Esophagus muscularis mucosa (tissue), 4 donors: ENCODE measurements around the gene SIRPA. TPM values are rescaled to one million over a fixed set of nuclear protein-coding genes. Genes with fewer than 3 reads are reported as not detected.

Experiments
- DNase-seq: peaks from one replicate; pipeline ENCODE4 v3.0.0-alpha.2; 2017; ENCODE audit errors: extremely low spot score
- H3K27ac ChIP-seq, 4 donors: fragments of 200-600 bp; sonication (generic); replicated peaks in 1 of 4; 1 replicate in 3 of 4; 2 replicates in 1 of 4; pipeline ENCODE4 v1.5.1; 2016 to 2019; ENCODE audit warnings: mild to moderate bottlenecking in 1 of 4
- H3K27me3 ChIP-seq, 4 donors: fragments of 200-600 bp; sonication (generic); one replicate each; pipeline versions ENCODE4 v1.5.1 to v1.6.0; 2016 to 2019
- H3K36me3 ChIP-seq, 4 donors: fragments of 200-600 bp; sonication (generic); one replicate each; pipeline ENCODE4 v1.5.1; 2016 to 2019
- H3K4me1 ChIP-seq, 4 donors: fragments of 200-600 bp; sonication (generic); one replicate each; pipeline ENCODE4 v1.5.1; 2016 to 2019
- H3K4me3 ChIP-seq, 4 donors: fragments of 200-600 bp; sonication (generic); 1 replicate in 2 of 4; 2 replicates in 2 of 4; pipeline ENCODE4 v1.5.1; 2016 to 2019; ENCODE audit warnings: mild to moderate bottlenecking in 4 of 4, moderate library complexity in 1 of 4
- H3K9me3 ChIP-seq, 4 donors: fragments of 200-600 bp; sonication (generic); 1 replicate in 3 of 4; 2 replicates in 1 of 4; pipeline ENCODE4 v1.5.1; 2016 to 2019
- CTCF ChIP-seq, 3 experiments: fragments of 200-600 bp in 2 of 3; fragments of 450-650 bp in 1 of 3; sonication (generic) in 2 of 3; IDR thresholded peaks; one replicate each; pipeline ENCODE4 v1.5.1; 2017 to 2019; ENCODE audit warnings: antibody characterized with exemption in 3 of 3, mild to moderate bottlenecking in 2 of 3, moderate library complexity in 1 of 3
- EP300 ChIP-seq: sonication (generic); formaldehyde crosslinking; IDR thresholded peaks from one replicate; pipeline ENCODE4 v1.6.1; 2017; ENCODE audit warnings: antibody characterized with exemption
- POLR2A ChIP-seq: fragments of 450-650 bp; IDR thresholded peaks from one replicate; pipeline ENCODE4 v1.6.1; 2017; ENCODE audit warnings: antibody characterized with exemption, moderate library complexity, mild to moderate bottlenecking, low read depth
- POLR2AphosphoS5 ChIP-seq, 2 donors: sonication (generic); formaldehyde crosslinking; IDR thresholded peaks; one replicate each; pipeline ENCODE4 v1.6.1; 2017; ENCODE audit warnings: antibody characterized with exemption in 2 of 2
- WGBS: methylation state at CpG from one replicate; pipeline ENCODE4 v1.1.5; 2018; 5-methylcytosine and 5-hydroxymethylcytosine counted together
- intact Hi-C: fragments of 100-400 bp; cut with DNase I; formaldehyde crosslinking; loops from one replicate; pipeline ENCODE4 v1.15.1; 2023
- total RNA-seq, 4 donors: library from RNA; depleted of rRNA; stranded (reverse); fragments of >200 nt; gene quantifications; one replicate each; pipeline versions ENCODE4 v1.1.0 to v1.2.1, GENCODE V29; 2016

The SIRPA gene
- total RNA-seq, 4 donors from 2014 or later = 19.5 to 39.8 (median 32.5) TPM

- WGBS = 83% methylated on average over 6 of the region's 7 CpGs
- no peak for DNase-seq
- Histone ChIP-seq H3K36me3 (no peaks in the 10 kb centered on the region), H3K4me3 (no peak overlapping the region), H3K27me3 (peaks cover 0 to 49% (median 15%) of the 10 kb centered on the region in 4 donors), H3K27ac (no peak overlapping the region), H3K9me3 (no peaks in the 10 kb centered on the region), H3K4me1 (peaks cover 5 to 8% (median 6%) of the 10 kb centered on the region in 4 donors)
- TF ChIP-seq CTCF (IDR thresholded peaks at IDR 0.05) (no peak), EP300 (no peak), POLR2A (no peak), POLR2AphosphoS5 (IDR thresholded peaks at IDR 0.05) (no peak)
- intact Hi-C loops = no loop called here
These were observed 18.8 kb upstream of the SIRPA start for GRCh38 chr20:1876217-1876921.

- TF ChIP-seq POLR2A (no peak), EP300 (no peak), CTCF (IDR thresholded peaks at IDR 0.05) (no peak)
- 73% methylated on average over 9 of the region's 11 CpGs for WGBS
- Histone ChIP-seq H3K36me3 (no peaks in the 10 kb centered on the region), H3K27ac (no peak overlapping the region), H3K27me3 (peaks cover 0 to 53% (median 16%) of the 10 kb centered on the region in 4 donors), H3K4me3 (no peak overlapping the region), H3K4me1 (peaks cover 5 to 15% (median 11%) of the 10 kb centered on the region in 4 donors), H3K9me3 (no peaks in the 10 kb centered on the region)
- intact Hi-C loops = no loop called here
- no peak for DNase-seq
These were observed 18.1 kb upstream of the SIRPA start for GRCh38 chr20:1876975-1877608.

GRCh38 chr20:1877609-1878200 is 17.5 kb upstream of the SIRPA start:
- Histone ChIP-seq H3K36me3 (no peaks in the 10 kb centered on the region), H3K4me1 (peaks cover 5 to 20% (median 12%) of the 10 kb centered on the region in 4 donors), H3K4me3 (no peak overlapping the region), H3K27me3 (peaks cover 0 to 54% (median 16%) of the 10 kb centered on the region in 4 donors), H3K27ac (no peak overlapping the region), H3K9me3 (no peaks in the 10 kb centered on the region)
- no peak for DNase-seq
- 85% methylated on average over 13 of the region's 14 CpGs for WGBS
- no peak for TF ChIP-seq EP300
- no peak for TF ChIP-seq CTCF (IDR thresholded peaks at IDR 0.05)
- no peak for TF ChIP-seq POLR2AphosphoS5 (IDR thresholded peaks at IDR 0.05)
- TF ChIP-seq POLR2A = no peak
- intact Hi-C loops = no loop called here

- 92% methylated on average over 3 of the region's 9 CpGs for WGBS
- H3K4me3 ChIP-seq = no peak overlapping the region
- H3K27me3 ChIP-seq = peaks cover 0 to 61% (median 16%) of the 10 kb centered on the region in 4 donors
- H3K9me3 ChIP-seq = no peaks in the 10 kb centered on the region
- no peak for DNase-seq
- no peak overlapping the region for H3K27ac ChIP-seq
- no peaks in the 10 kb centered on the region for H3K36me3 ChIP-seq
- peaks cover 9 to 33% (median 24%) of the 10 kb centered on the region in 4 donors for H3K4me1 ChIP-seq
- intact Hi-C loops = no loop called here
- TF ChIP-seq POLR2AphosphoS5 (IDR thresholded peaks at IDR 0.05) (no peak), CTCF (IDR thresholded peaks at IDR 0.05) (no peak), POLR2A (no peak)
These were observed 15.8 kb upstream of the SIRPA start for GRCh38 chr20:1879369-1879768.
